Suprapubic skin (tissue), 4 donors: Measurements from ENCODE around the gene GNA12.

Experiments used
- CTCF ChIP-seq, 2 donors: fragments of 200-600 bp in 1 of 2; fragments of 450-650 bp in 1 of 2; sonication (generic) in 1 of 2; IDR thresholded peaks; one replicate each; pipeline ENCODE4 v1.5.1; 2016 to 2019; ENCODE audit warnings: antibody characterized with exemption in 2 of 2, mild to moderate bottlenecking in 1 of 2, moderate library complexity in 1 of 2
- EP300 ChIP-seq: sonication (generic); formaldehyde crosslinking; IDR thresholded peaks from one replicate; pipeline ENCODE4 v1.6.1; 2017; ENCODE audit warnings: antibody characterized with exemption
- POLR2AphosphoS5 ChIP-seq, 3 donors: sonication (generic); formaldehyde crosslinking; IDR thresholded peaks; one replicate each; pipeline ENCODE4 v1.6.1; 2017; ENCODE audit warnings: antibody characterized with exemption in 3 of 3

GRCh38 chr7:2701832-2702593 lies 142.1 kb downstream of the GNA12 start:
- TF ChIP-seq CTCF (IDR thresholded peaks at IDR 0.05) (no peak), EP300 (no peak), POLR2AphosphoS5 (IDR thresholded peaks at IDR 0.05) (no peak)
